AG08395 (cell line): ENCODE measurements around the gene FYB1.
"Not testable (repeated sequence)": the region's sequence is repeated elsewhere in the genome, so short reads cannot be mapped to it uniquely, and the experiment has no call there.

Source experiments
- DNase-seq: peaks from one replicate; pipeline ENCODE4 v3.0.0; 2012; ENCODE audit warnings: mixed read lengths, low spot score

FYB1 gene, protein sequence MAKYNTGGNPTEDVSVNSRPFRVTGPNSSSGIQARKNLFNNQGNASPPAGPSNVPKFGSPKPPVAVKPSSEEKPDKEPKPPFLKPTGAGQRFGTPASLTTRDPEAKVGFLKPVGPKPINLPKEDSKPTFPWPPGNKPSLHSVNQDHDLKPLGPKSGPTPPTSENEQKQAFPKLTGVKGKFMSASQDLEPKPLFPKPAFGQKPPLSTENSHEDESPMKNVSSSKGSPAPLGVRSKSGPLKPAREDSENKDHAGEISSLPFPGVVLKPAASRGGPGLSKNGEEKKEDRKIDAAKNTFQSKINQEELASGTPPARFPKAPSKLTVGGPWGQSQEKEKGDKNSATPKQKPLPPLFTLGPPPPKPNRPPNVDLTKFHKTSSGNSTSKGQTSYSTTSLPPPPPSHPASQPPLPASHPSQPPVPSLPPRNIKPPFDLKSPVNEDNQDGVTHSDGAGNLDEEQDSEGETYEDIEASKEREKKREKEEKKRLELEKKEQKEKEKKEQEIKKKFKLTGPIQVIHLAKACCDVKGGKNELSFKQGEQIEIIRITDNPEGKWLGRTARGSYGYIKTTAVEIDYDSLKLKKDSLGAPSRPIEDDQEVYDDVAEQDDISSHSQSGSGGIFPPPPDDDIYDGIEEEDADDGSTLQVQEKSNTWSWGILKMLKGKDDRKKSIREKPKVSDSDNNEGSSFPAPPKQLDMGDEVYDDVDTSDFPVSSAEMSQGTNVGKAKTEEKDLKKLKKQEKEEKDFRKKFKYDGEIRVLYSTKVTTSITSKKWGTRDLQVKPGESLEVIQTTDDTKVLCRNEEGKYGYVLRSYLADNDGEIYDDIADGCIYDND

DNA sequence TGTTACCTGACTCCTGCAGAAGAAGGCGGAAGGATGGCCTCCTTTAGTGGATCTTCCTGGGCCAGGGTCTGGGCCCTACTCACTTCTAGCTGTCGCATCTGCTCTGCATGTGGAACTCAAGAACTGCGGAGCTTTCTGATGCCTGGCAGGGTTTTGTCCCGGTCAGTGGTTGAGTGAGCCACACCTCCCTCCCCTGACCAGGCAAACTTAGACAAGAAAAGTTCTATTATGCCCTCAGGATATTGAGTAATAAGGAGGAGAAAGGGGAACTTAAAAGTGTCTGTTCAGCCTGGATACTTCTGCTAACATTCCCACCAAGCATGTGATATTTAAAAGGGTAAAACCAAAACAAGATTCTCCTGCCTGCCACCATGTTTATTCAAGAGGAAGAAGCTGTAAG, at the start of gene FYB1:
Gene FYB1 (minus strand): TSS at position 127 of the 400 bp plus-strand sequence. CDS start 16,603 bp downstream, outside the sequence.
- peak; percentile 22 for DNase-seq

DNA sequence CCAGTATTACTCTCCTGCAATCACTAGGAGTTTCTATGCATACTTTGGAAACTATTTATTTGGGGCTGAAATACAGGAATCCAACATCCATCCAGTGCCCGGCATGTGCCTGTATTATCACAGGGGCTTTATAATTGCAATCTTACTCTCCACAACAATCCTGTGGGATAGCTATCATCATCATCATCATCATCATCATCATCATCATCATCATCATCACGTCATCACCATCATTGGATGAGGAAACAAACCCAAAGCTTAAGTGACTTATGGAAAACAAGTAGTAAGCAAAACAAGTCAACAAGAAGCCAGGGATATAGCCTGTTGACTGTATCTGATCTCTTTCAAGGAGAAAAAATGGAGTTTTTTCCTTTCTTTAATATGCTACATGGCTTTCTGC, 47.8 kb upstream of the FYB1 start:
- DNase-seq = no peak

DNA sequence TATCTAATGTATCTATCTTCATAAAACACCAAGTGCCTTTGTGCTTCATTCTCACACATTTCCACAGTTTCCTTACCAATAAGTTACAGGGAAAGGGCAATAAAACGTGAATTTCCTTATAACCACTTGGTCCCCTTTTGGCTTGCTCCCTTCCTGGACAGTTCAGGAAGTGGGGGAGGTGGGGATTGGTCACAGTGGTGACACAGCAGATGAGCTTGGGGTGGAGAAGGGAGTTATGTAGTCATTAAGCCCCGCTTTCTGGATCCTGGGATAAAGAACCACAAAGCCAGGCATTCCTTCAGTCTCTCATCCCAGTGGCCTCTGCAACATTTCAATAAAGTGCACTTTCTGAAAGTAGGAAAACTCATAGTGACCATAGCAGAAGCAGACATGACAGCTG, 47.1 kb upstream of the FYB1 start:
- peak; percentile 46 for DNase-seq

DNA sequence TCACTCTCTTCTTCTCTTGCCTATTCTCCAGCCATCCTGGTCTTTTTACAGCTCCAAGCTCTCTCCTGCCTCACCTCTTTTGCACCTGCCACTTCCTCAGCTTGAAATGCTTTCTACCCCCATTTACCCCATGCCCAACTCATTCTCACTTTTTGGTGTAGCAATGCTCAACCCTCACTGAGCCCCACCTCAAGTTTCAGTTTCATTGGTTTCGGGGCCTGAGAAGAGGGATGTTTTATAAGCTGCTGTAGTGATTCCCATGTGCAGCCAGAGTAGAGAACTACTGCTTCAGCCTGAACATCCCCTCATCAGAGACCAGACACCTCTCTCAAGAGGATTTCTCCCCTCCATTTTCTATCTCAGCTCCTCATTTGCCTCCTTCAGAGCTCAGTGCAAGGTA, 45.2 kb upstream of the FYB1 start:
- no peak for DNase-seq

DNA sequence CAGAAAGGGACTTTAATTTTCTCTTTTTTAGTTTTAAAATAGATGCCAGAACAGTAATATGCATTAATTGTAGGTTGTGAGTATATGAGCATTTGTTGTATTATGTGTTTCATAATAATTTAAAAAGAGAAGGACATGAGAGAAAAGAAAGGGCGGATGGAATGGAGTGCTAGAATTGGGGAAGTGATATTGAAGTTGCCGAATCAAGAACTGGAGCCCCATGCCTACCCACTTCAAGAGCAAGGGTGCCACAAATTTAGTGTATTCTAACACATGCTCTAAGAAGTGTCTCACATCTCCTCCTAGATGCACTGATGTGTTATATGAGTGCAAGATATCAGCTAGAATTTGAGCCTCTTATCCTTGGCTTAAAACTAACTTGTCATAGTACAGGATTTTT, 43.6 kb upstream of the FYB1 start:
- no peak for DNase-seq

DNA sequence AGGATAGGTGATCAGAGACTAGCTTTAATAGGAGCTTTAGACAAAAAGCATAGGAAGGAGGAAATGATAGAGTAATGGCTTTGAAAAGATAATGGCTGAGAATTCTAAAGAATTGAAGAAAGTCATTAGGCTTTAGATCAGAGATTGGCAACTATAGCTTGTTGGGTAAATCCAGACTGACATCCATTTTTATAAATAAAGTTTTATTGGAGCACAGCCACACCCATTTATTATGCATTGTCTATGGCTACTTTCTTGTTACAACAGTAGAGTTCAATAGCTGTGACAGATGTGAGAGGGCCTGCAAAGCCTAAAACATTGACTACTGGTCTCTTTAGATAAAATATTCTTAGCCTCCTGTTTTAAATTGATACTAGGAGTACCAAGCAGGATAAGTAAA, 40.7 kb upstream of the FYB1 start:
- DNase-seq = no peak

DNA sequence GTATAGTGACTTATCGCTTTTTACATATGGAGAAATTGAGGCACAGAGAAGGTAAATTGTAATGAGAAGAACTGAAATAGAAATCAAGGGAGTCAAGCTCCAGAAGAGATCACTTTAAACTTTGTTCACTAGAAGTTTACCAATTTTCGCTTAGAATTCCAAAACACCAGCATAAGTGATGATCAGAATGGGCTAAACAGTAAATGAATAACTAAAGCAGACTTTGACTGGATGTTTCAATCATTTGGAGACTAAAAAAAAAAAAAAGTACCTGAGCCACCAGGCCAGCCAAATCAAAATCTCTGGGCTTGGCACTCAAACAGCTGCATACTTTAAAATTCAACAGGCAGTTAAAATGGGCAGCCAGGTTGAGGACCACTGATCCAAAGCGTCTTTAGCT, 38.2 kb upstream of the FYB1 start:
- no peak for DNase-seq

DNA sequence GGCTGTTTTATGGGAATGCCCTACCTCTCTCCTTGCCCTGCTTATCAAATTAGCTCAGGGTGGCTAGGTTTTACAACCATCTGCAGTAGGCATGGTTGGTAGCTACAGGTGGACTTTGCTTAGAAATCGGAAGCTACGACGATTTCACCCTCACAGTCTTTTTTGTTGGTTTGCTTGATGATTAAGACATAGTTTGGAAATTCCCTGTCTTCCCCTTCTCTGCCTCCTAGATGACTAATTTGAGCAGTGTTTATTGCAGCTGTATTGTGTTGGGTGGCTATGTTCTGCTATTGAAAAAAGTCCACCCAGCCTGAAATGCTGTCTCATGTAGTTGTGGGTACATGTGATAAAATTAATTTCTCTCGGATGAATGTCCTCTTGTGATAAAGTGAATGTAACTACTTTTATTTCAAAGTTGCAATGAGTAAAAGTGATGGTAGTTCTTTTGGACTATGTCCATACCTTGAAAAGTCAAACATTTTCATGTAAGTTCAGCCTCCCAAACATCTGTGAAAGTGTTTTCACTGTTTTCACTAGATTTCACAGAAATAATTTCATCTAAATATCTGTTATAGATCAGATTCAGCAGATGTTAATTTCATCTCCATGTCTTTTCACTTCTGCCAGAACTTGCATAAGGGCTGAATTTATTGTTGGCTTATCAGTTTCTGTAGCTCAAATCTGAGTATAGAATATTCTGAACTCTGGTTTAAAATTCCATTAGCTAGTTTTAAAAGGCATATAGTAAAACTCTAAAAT, 37.3 kb upstream of the FYB1 start:
- DNase-seq = peak; percentile 75

DNA sequence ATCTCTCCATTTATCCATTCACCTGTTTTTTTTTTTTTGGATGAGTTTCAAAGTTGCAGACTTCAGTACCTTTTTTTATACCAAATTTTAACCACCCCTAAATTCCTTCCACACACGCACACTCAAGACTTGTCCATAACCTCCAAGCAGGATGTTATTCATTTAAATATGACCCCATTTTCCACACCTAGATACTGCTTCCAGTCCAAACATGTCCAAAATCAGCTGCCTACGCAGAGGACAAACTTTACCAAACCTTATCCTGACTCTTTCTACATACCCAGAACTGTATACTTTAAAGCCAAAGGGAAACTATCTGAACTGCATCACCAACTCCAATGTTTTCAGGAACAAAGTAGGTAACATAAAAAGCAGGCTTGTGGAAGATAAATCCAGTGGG, 36.0 kb upstream of the FYB1 start:
- DNase-seq = no peak

DNA sequence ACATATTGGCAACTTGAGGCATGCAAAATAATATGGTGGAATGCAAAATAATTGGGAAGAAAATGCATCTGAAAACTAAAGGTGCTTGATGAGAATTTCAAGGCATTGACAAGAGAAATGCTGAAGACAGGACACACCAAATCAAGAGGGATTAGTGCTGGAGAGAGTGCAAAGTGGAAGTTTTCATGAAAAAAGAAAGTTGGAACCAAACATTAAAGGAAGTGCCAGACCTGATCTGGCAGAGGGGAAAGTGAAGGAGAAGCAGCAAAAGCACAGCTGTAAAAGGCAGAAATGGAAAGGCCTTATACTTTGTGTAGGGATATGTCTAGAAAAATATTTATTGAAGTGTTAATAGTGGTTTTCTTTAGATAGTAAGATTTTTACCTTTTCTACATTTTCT, 35.3 kb upstream of the FYB1 start:
- DNase-seq = no peak

DNA sequence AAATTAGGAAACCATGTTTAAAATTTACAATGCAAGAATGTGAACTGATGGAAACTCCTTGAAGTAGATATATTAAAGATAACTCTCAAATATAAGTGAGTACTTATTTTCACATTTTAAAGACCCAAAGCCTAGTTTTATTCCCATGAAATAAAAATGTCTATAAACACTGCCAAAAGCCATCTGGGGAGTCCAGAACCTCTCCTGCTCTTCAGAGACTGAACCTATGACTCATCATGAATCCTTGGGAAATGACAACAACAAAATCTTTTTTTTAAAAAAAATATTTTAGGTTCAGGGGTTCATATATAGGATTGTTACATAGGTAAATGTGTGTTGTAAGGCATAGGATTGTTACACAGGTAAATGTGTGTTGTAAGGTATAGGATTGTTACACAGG, 33.8 kb upstream of the FYB1 start:
- DNase-seq = peak; percentile 42

DNA sequence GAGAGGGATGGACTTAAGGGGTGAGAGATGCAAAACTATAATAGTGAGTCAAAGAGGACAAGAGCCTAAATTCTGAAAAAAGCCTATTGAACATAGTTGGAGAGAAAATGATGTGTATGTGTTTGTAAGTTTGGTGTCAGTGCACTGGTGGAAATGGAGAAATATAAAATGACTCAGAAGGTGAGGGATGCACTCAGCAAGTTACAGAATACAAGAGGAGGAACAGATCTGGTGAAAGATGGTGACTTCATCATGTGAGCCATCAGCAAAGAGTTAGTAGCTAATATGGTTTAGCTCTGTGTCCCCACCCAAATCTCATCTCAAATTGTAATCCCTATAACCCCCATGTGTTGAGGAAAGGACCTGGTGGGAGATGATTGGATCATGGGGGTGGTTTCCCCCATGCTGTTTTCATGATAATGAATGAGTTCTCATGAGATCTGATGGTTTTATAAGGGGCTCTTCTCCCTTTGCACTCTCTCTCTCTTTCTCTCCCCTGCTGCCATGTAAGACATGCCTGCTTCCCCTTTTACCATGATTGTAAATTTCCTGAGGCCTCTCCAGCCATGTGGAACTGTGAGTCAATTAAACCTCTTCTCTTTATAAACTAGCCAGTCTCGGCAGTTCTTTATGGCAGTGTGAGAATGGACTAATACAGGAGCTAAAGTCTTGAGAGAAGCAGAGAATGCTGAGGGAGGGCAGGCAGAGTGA, 30.4 kb upstream of the FYB1 start:
- no peak for DNase-seq

DNA sequence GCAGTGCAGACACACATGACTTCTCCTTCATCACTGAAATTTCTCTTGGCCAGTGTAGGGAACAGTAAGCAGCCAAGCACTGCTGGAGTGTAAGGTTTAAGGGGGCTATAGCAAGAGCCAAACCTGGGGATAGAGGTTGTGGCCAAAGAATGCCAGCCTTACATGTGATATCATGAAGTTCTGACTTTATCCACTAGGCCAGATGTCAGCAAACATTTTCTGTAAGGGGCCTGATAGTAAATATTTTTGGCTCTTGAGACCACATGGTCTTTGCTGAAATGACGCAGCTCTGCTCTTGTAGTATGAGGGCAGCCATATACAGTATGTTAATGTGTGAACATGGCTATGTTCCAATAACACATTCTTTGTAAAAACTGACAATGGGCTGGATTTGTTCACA, 29.7 kb upstream of the FYB1 start:
- no peak for DNase-seq

DNA sequence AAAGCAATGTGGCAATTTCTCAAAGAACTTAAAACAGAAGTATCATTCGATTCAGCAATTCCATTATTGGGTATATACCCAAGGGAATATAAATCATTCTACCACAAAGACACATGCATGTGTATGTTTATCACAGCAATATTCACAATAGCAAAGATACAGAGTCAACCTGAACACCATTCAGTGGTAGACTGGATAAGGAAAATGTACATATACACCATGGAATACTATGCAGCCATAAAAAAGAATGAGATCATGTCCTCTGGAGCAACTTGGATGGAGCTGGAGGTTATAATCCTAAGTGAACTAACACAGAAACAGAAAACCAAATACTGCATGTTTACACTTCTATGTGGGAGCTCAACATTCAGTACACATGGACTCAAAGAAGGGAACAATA, 21.4 kb upstream of the FYB1 start:
- DNase-seq = no peak

DNA sequence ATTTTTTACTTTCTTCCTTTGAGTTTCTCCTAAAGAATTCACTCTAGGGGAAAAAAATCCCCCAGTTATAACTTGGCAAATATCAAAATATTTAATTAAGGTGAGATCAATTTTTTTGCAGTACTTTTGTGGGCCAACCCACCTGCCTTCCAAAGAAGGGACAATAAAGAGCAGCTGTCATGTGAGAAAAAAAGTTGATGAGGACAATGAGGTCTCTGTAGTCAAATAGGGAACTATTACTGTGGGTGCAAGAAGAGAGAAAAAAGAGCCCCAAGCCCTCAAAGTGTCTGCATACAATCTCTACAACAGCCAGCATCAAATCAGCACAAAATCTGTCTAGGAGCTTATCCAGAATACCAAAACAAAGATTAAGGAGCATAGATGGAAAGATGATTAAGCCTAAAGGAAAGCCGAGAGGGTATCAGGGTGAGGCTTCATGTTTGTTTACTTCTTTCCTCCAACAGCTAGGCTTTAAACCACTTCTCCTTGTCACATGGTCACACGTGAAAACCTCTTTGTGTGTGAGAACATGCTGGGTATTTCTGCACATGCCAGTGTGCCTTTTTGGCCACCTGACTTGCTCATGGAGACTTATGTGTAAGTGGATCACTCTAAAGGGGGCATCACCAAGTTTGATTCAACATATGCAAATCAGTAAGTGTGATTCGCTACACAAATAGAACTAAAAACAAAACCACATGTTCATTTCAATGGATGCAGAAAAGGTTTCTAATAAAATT, 19.2 kb upstream of the FYB1 start:
- DNase-seq = no peak

DNA sequence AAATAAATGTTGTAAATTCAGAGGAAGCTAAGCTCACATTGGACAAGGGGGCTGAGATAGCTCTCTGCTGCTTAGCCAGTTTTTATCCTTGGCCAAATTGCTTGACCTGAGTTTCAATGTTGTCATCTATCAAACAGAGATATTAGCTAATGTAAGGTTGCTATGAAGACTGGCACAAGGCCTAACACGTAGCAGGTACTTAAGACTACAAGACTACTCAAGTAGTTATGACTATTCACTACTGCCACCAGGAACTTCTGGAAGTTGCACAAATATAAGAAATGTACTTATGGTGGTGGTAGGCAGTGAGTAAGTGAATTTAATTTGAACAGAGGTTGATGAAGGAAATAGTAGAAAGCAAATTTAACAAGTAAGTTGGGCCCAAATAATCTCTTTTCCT, 17.4 kb upstream of the FYB1 start:
- DNase-seq = no peak

DNA sequence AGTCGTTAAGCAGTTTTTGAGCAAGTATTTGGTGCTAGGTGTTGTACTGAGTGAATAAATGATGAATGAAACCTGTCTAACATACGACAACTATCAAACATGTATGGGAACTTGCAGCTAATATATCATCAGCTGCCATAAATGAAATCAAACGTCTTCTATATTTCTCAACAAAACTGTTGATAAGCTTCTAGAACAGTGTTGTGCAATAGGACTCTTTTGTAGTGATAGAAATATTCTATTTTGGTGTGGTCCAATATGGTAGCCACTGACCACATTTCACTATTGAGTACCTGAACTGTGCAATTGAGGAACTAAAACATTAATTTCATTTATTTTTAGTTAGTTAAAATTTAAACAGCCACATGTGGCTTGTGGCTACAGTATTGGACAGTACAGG, 16.3 kb upstream of the FYB1 start:
- DNase-seq = no peak

DNA sequence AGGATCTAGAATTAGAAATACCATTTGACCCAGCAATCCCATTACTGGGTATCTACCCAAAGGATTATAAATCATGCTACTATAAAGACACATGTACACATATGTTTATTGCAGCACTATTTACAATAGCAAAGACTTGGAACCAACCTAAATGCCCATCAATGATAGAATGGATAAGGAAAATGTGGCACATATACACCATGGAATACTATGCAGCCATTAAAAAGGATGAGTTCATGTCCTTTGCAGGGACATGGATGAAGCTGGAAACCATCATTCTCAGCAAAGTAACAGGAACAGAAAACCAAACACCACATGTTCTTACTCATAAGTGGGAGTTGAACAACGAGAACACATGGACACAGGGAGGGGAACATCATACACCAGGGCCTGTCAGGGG, 15.1 kb upstream of the FYB1 start:
- not testable (repeated sequence) for DNase-seq

DNA sequence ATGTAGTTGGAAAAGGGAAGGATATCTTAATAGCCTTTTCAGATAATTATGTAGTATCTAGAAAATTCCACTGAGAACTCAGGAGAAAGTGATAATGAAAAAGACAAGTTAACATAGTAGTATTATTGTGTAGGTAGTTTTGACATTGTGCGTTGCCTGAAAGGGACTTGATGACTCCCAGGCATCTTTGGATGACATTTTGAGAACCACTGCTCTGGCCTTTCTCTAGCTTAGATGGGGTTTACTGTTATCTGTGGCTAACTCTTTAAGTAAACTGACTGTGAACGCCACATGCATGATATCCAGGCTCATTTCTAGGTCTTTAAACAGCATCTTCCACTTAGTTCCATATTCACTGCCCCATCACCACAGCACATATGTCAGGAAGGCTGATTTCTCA, 14.4 kb upstream of the FYB1 start:
- no peak for DNase-seq

DNA sequence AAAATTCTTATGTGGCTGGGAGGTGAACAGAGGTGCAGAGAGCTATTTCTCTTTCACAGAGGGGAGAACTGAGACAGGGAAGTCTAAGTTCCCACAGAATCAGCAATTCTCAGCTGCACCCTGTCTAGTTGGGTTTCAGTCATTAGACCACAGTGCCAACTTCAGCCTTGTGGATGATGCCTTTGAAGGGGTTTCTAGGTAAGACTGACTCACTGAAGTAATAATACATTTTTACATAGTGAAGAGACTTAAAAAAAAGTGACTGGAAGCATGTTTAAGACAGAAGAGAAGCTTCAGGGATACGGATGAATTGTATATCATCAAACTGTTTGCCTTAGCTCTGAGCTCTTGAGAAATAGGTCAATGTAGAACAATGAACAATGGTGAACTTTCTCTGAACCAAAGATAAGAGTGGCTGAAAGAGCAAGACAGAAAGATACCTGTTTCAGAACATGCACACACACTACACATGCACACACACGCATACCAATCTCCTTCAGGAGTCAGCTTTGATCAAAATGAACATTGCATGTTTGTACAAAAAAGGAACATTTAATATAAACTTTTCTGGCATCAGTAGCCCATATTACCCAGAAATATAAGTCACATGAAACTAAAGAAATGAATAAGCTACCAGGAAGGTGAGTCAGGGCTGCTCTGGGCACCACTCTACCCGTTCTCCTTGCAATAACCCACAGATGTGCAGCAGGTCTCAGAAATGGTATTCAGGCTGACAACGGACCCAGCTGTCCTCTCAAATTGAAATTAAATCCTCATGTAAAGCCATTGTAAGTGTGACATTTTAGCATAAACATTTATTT, 12.6 kb upstream of the FYB1 start:
- DNase-seq = no peak
